Measurements from ENCODE around the gene RABL3.

- TF ChIP-seq POLR2A (IDR thresholded peaks at IDR 0.05) = no peak
- no peak for TF ChIP-seq CTCF (IDR thresholded peaks at IDR 0.05)
Observed at GRCh38 chr3:120642368-120642948, 99.9 kb downstream of the RABL3 start.

Measured in uterus (tissue), 2 donors.